ENCODE results near the gene ATG7.
A peak's percentile ranks its signal among the peaks of the same experiment; 100 is the strongest.

DNA sequence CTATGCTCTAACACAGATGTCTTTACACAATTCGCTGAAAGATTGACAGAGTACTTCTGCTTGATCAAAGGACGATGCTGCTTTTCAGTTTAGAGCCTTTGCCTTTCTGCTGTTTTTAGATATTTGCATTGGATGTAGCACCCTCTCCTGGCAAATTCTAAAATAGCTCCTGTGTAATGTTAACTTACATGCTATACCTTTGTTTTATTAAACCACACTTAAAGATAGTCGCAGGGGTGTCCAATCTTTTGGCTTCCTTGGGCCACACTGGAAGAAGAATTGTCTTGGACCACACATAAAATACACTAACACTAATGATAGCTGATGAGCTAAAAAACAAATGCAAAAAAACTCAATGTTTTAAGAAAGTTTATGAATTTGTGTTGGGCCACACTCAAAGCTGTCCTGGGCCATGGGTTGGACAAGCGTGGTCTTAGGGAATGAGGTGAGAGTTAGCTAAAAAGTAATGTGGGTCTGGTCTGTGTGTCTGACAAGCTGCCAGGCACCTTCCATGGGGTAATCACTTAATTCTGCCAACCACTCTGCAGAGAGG, 62.9 kb downstream of the ATG7 start:
- TF ChIP-seq, protein P1, sequence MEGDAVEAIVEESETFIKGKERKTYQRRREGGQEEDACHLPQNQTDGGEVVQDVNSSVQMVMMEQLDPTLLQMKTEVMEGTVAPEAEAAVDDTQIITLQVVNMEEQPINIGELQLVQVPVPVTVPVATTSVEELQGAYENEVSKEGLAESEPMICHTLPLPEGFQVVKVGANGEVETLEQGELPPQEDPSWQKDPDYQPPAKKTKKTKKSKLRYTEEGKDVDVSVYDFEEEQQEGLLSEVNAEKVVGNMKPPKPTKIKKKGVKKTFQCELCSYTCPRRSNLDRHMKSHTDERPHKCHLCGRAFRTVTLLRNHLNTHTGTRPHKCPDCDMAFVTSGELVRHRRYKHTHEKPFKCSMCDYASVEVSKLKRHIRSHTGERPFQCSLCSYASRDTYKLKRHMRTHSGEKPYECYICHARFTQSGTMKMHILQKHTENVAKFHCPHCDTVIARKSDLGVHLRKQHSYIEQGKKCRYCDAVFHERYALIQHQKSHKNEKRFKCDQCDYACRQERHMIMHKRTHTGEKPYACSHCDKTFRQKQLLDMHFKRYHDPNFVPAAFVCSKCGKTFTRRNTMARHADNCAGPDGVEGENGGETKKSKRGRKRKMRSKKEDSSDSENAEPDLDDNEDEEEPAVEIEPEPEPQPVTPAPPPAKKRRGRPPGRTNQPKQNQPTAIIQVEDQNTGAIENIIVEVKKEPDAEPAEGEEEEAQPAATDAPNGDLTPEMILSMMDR (IDR thresholded peaks at IDR 0.05; ENCODE audit: insufficient read depth, low read length, poor library complexity, severe bottlenecking) = peak; percentile 53
- TF ChIP-seq EZH2phosphoT487 (conservative IDR thresholded peaks at IDR 0.05; ENCODE audit: low read length) = no peak

All from SU-DHL-6 (cell line).